Activated gamma-delta T cell (primary cell): ENCODE data around the gene PXMP4.

Source experiments
- DNase-seq: peaks from one replicate; lab custom pipeline; 2025; lab: John Stamatoyannopoulos, UW

PXMP4 gene

DNA sequence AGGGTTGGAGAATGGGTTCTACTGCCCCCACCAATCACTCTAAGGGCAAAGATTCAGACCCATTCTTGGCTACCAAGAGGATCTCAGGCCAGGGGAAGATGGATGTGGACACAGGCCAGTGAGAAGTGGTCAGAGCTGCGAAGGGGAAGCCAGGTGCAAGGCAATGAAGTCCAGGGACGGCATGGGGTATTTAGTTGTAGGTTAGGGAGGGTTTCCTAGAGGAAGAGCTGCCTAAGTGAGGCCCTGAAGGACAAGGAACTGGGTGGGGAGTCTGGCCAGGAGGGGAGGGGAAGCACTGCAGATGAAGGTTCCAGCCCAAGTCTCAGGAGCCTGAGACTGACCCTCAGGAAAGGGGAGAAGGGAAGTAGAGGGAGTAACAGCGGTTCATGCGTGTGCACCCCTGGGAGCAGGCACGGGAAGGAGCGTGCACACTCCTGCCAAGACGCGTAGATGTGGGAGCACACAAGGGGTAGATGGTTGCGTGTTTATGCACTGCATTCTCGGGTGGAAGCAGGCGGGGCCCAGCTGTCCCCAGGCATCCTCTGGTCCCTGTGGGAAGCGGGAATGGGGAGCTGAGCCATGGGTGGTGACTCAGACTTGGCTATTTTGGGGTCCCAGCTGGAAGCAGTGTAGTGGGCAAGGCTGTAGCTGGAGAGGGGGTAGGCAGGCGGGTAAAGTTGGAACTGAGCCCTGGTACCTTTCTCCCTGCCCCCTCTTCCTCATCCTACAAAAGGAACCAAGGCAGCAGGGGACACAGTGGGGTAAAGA is 50.1 kb downstream of the PXMP4 start:
- DNase-seq = no peak

- DNase-seq = no peak
Measured at GRCh38 chr20:33669224-33669623, 50.9 kb downstream of the PXMP4 start.

DNA sequence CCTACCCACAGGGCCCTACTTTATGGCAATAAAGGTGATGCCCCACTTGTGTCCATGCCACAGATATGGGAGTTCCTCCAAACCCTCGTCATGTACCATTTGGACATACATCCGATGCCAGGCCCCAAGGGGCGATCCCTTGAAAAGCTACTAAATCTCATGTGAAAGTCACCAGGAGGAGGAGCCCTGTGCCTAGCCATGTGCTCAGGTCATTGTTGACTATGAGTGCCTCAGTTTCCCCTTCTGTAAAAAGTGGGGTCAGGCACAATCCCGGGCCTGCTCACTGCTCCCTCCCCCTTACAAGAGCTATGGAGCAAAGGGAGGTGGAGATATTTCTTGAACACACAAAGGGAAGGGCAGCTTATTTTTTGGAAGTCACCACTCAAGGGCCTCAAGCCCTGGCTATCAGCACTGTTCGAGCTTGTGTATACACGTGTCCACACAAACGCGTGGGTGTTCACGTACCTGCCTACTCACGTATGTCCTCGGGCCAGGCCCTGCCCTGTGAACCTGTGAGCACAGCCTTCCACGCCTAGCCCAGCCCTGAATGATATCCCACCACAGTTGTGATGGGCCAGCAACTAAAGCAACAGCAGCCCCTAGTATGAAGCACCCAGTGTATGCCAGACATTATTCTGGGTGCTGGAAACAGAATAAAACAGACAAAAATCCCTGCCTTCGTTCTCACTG is 51.5 kb downstream of the PXMP4 start:
- DNase-seq = no peak

- peak; percentile 55 for DNase-seq
Measured at GRCh38 chr20:33667676-33668465, 52.2 kb downstream of the PXMP4 start.

GRCh38 chr20:33667245-33667675 is 52.9 kb downstream of the PXMP4 start:
- peak; percentile 38 for DNase-seq

DNA sequence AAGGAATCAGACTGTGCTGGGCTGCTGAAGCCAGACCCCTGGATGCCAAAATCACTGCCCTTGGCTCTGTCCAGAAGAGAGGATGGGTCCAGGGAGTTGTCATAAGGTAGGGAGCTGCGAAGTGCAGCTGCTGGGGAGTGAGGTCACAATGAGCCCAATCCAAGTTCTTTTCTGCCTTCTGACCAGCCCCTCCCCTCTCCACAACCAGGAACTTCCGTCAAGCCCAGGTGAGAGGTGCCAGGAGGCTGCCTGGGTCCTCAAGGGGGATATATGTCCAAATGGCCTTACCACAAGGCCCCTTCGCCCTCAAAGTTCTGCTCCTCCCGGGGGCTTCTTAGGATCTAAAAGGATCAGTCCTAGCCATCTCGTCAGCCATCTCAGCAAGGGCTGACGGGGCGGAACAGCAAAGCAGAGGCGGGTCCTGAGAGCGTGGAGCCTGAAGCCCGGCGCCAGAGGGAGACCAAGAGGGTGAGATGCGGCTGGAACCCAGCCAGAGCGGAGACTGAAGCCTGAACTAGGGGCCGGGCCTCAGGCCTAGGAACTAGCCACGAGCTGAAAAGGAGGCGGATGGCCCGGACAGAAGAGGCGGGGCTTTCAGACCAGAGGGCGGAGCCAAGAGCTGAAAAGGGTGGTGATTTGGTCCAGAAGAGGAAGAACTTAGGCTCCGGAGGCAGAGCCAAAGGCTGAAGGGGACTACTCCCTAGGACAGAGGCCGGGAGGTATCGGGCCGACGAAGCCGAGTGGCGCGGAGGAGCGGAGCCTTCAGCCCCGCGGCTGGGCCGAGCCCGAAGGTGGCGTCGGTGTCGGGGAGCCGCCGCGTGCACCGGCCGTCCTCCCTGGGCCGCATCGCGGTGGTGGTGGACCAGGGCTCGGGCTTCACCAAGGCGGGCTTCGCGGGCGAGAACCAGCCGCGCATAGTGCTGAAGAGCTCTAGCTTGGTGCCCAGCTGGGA is 53.5 kb downstream of the PXMP4 start, which contains the start of gene ACTL10:
TSS of gene ACTL10 (plus strand) at position 651 of the 952 bp plus-strand sequence. CDS start 555 bp downstream, outside the sequence.
- DNase-seq = peak; percentile 37

GRCh38 chr20:33664762-33665144 is 55.4 kb downstream of the PXMP4 start:
- DNase-seq = no peak

- no peak for DNase-seq
Measured at GRCh38 chr20:33664085-33664761, 55.9 kb downstream of the PXMP4 start.

- DNase-seq = peak; percentile 76
Measured at GRCh38 chr20:33663161-33664084, 56.7 kb downstream of the PXMP4 start.

DNA sequence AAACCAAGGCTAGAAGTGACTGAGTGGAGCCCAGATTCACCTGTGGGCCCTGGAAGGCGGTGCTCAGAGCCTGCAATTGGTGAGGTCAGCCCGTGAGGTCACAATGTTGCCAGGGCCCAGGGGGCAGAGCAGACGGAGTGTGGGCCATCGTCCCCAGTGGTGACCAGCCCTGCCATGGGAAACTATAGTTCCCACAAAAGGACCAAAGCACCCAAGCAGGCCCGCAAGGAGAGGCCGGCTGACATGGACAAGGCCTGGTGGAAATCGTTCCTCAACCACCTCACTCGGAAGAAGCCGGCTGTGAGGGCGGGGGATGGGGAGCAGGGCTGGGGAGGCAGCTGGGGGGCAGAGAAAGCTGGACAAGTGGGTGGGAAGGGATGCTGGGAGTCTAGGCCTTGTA is 57.9 kb downstream of the PXMP4 start, which contains the start of gene C20orf144:
TSS of gene C20orf144 (plus strand) at position 156 of the 400 bp plus-strand sequence. CDS start at position 175, 19 bp downstream.
- DNase-seq = no peak

DNA sequence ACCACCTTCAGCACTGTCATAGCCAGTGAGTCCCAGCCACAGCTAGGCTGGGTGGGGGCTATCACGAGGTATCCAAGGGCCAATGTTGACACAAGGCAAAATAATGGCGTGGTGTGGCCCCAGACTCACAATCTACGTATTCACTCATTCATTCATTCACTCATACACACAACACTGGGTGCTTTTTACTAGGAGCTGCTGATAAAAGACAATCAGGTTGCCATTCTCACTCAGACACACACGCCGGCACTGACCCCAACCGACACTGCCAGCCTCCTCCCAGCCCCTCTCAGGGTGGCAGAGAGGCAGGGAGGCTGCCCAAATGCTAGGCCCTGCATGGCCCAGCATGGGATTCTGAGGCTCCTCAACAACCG is 59.4 kb downstream of the PXMP4 start:
- no peak for DNase-seq

DNA sequence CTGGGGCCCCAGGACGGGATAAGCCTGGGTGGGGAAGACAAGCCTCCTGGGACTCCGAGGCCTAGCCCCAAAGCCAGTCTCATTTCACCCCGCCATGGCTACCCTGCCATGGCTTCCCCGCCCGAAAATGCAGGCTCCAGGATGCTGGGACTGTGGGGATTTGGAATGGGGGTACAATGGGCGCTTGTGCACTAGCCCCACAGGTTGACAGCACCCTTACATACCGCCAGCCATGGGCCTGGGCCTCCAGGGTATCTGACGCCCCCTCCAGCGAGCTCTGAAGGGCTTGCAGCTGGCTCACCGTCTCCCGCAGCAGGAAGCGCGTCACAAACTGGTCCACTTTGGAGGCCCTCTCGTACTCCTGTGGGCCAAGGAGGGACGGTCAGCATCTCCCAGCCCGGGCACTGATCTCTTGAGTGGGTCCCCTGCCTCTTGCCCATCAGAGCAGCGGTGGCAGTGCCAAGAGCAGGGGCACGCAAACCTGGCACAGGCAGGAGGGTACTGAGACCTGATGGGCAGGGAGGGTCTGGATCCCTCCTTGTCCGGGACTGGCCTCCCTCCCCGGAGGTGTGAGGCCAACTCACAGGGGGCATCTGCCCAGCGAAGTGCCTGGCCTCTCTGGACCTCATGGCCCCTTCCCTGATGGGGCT is 60.0 kb downstream of the PXMP4 start:
- DNase-seq = no peak

GRCh38 chr20:33659341-33660034 is 60.6 kb downstream of the PXMP4 start:
- no peak for DNase-seq

- no peak for DNase-seq
Measured at GRCh38 chr20:33658929-33659328, 61.2 kb downstream of the PXMP4 start.

DNA sequence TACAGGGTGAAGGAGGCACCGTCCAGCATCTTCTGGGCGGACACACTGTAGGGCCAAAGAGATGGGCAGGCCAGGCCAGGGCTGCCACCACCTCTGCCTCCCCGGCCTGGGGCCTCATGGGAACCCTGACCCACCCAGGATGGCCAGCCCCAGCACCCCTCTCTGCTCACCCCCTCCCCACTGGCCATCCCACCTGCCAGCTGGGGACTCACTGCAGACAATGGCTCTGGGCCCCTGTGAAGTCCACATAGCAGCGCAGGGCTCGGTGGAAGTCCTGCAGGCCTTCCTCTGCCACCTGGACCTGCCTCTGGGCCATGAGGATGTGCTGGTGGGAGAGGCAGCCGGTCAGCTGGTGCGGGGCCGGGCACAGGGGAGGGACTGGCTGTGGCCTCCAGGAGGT is 61.6 kb downstream of the PXMP4 start:
- DNase-seq = no peak

GRCh38 chr20:33657704-33658095 is 62.4 kb downstream of the PXMP4 start:
- DNase-seq = no peak

GRCh38 chr20:33656783-33657703 is 63.1 kb downstream of the PXMP4 start:
- no peak for DNase-seq
